ENCODE results near the gene WDR90.

DNA sequence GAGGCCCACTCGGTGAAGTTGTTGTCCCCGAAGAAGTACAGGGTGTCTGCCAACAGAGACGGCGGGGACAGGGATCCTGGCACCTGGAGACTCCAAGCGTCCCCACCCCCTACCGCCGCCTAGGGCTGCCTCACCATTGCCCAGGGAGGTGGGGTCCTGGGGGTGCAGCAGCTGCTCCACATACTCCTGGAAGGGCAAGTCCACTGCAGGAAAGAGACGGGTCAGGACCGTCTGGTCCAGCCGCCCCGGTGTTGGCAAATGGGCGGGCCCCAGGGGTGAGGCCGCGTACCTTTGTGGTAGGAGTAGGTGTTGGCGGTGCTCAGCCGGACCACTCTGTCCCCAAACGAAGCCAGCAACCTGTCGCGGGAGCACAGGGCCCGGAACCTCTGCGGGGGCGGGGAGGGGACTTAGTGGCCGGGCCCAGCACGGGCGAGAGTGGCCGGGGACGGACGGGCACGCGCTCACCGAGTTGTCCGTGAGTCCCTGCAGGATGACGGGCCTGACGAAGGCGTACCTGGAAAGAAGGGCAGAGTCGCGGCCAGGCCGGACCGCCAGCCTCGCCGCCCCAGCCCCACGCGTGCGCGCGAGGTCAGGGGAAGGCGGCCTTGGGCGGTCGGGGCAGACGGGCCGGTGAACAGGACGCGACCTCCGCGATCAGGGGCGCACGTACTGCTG, 34.4 kb downstream of the WDR90 start:
- TF ChIP-seq POLR2A (IDR thresholded peaks at IDR 0.05) (no peak), POLR2AphosphoS5 (IDR thresholded peaks at IDR 0.05) (peak in 1 of 3 donors; percentile 15)
- TF ChIP-seq, protein P1, sequence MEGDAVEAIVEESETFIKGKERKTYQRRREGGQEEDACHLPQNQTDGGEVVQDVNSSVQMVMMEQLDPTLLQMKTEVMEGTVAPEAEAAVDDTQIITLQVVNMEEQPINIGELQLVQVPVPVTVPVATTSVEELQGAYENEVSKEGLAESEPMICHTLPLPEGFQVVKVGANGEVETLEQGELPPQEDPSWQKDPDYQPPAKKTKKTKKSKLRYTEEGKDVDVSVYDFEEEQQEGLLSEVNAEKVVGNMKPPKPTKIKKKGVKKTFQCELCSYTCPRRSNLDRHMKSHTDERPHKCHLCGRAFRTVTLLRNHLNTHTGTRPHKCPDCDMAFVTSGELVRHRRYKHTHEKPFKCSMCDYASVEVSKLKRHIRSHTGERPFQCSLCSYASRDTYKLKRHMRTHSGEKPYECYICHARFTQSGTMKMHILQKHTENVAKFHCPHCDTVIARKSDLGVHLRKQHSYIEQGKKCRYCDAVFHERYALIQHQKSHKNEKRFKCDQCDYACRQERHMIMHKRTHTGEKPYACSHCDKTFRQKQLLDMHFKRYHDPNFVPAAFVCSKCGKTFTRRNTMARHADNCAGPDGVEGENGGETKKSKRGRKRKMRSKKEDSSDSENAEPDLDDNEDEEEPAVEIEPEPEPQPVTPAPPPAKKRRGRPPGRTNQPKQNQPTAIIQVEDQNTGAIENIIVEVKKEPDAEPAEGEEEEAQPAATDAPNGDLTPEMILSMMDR (IDR thresholded peaks at IDR 0.05) = no peak

All from stomach (tissue), 4 donors.